Left hindlimb (tissue), 1 donor: Measurements from ENCODE around the gene KIAA0232.
"Not testable (repeated sequence)": the region's sequence is repeated elsewhere in the genome, so short reads cannot be mapped to it uniquely, and the experiment has no call there.

Source experiments
- DNase-seq: peaks from one replicate; pipeline ENCODE4 v3.0.0-alpha.2; 2018

The KIAA0232 gene

GRCh38 chr4:6813725-6814124, 31.2 kb downstream of the KIAA0232 start:
- DNase-seq: no peak

GRCh38 chr4:6815029-6815836, 32.7 kb downstream of the KIAA0232 start:
- DNase-seq: no peak

GRCh38 chr4:6819295-6819694, 36.8 kb downstream of the KIAA0232 start:
- no peak for DNase-seq

GRCh38 chr4:6820695-6821094, 38.2 kb downstream of the KIAA0232 start:
- no peak for DNase-seq

- no peak for DNase-seq
Measured at GRCh38 chr4:6824071-6824470, 41.5 kb downstream of the KIAA0232 start.

- no peak for DNase-seq
Measured at GRCh38 chr4:6824772-6825402, 42.4 kb downstream of the KIAA0232 start.

GRCh38 chr4:6825403-6825802, 42.9 kb downstream of the KIAA0232 start:
- no peak for DNase-seq

GRCh38 chr4:6826781-6827508, 44.4 kb downstream of the KIAA0232 start:
- no peak for DNase-seq

GRCh38 chr4:6829086-6829485, 46.6 kb downstream of the KIAA0232 start:
- no peak for DNase-seq

GRCh38 chr4:6834867-6835266, 52.3 kb downstream of the KIAA0232 start:
- no peak for DNase-seq

- not testable (repeated sequence) for DNase-seq
Measured at GRCh38 chr4:6835616-6836015, 53.1 kb downstream of the KIAA0232 start.

GRCh38 chr4:6837106-6837505, 54.6 kb downstream of the KIAA0232 start:
- DNase-seq: not testable (repeated sequence)

GRCh38 chr4:6839579-6839978, 57.1 kb downstream of the KIAA0232 start:
- no peak for DNase-seq

- DNase-seq: no peak
Measured at GRCh38 chr4:6840062-6840976, 57.8 kb downstream of the KIAA0232 start.

GRCh38 chr4:6845027-6845426, 62.5 kb downstream of the KIAA0232 start:
- DNase-seq: no peak

GRCh38 chr4:6845574-6845973, 63.0 kb downstream of the KIAA0232 start:
- no peak for DNase-seq

GRCh38 chr4:6847178-6847577, 64.7 kb downstream of the KIAA0232 start:
- DNase-seq: no peak

- no peak for DNase-seq
Measured at GRCh38 chr4:6848717-6849305, 66.3 kb downstream of the KIAA0232 start.

GRCh38 chr4:6849691-6850090, 67.2 kb downstream of the KIAA0232 start:
- no peak for DNase-seq

GRCh38 chr4:6851431-6851830, 68.9 kb downstream of the KIAA0232 start:
- DNase-seq: no peak

GRCh38 chr4:6851962-6852361, 69.4 kb downstream of the KIAA0232 start:
- DNase-seq: no peak

GRCh38 chr4:6852582-6852981, 70.1 kb downstream of the KIAA0232 start:
- no peak for DNase-seq
